ENCODE measurements around the gene ADORA2B.

The ADORA2B gene

GRCh38 chr17:15972497-15972951 is 27.6 kb downstream of the ADORA2B start:
- Histone ChIP-seq H2BK15ac (ENCODE audit: low read length) (no peak overlapping the region), H3K27me3 (ENCODE audit: control insufficient read depth in 3 of 3, insufficient read depth in 3 of 3, low read depth in 1 of 3, low read length in 3 of 3) (no peaks in the 10 kb centered on the region), H3K9me3 (replicated peaks in 1 of 2; ENCODE audit: control insufficient read depth in 2 of 2, insufficient read depth in 1 of 2, low read depth in 1 of 2, low read length in 2 of 2) (peaks cover 2% of the 10 kb centered on the region in 2 donors), H2BK120ac (ENCODE audit: low read depth, low read length) (no peak overlapping the region), H3K9ac (ENCODE audit: low read depth, low read length, poor library complexity) (no peak overlapping the region), H3K27ac (replicated peaks; ENCODE audit: low read length) (no peak overlapping the region), H3K4me2 (ENCODE audit: insufficient read depth, low read length, poor library complexity, severe bottlenecking) (no peak overlapping the region), H3K4ac (ENCODE audit: low read length) (no peak overlapping the region), H3K4me3 (ENCODE audit: low read length in 2 of 2) (no peak overlapping the region), H2AK5ac (ENCODE audit: low read depth, low read length) (no peak overlapping the region), H2BK12ac (ENCODE audit: low read length) (no peak overlapping the region), H3K36me3 (replicated peaks in 1 of 2; ENCODE audit: control insufficient read depth in 2 of 2, insufficient read depth in 2 of 2, low read length in 2 of 2) (peaks cover 4 to 26% of the 10 kb centered on the region in 2 donors), H3K23ac (ENCODE audit: low read depth, low read length, poor library complexity) (no peak overlapping the region), H2BK5ac (ENCODE audit: low read length) (no peak overlapping the region), H3K14ac (ENCODE audit: low read length) (no peak overlapping the region), H2AFZ (ENCODE audit: low read length) (no peak overlapping the region), H3K18ac (ENCODE audit: low read length) (no peak overlapping the region), H4K8ac (ENCODE audit: low read depth, low read length) (no peak overlapping the region), H3K4me1 (ENCODE audit: control insufficient read depth in 2 of 2, insufficient read depth in 1 of 2, low read depth in 1 of 2, low read length in 2 of 2) (peaks cover 5% of the 10 kb centered on the region in 2 donors), H3K79me1 (ENCODE audit: low read depth, low read length) (no peaks in the 10 kb centered on the region), H4K91ac (ENCODE audit: low read depth, low read length, poor library complexity) (no peak overlapping the region)
- DNase-seq (ENCODE audit: low spot score): no peak
- no CpG with 5 or more reads among the region's 4 CpGs for WGBS, 2 donors (ENCODE audit: extremely low coverage in 2 of 2, insufficient read length in 2 of 2, insufficient replicate concordance in 1 of 2)

DNA sequence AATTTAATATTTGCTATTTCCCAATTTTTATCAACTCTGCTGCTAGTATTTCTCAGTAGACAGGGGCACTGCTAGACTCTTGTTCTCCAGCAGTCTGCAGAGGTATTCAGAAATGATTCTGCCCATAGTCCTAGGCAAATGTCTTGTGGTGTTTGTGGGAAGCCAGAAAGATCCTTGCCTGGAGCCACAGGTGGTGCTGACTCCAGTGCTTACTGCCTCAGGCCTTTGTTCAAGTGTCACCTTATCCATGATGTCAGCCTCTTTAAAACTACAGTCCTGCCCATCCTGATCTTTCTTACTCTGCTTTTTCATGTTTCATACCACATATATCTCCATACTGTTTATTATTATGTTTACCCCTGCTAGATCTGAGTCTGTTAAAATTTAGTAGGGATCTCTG is 28.1 kb downstream of the ADORA2B start:
- peaks cover under 1 to 3% of the 10 kb centered on the region in 2 donors for H3K4me1 ChIP-seq (ENCODE audit: control insufficient read depth in 2 of 2, insufficient read depth in 1 of 2, low read depth in 1 of 2, low read length in 2 of 2)
- H2BK5ac ChIP-seq (ENCODE audit: low read length): no peak overlapping the region
- no peak overlapping the region for H3K4me2 ChIP-seq (ENCODE audit: insufficient read depth, low read length, poor library complexity, severe bottlenecking)
- no peaks in the 10 kb centered on the region for H3K27me3 ChIP-seq (ENCODE audit: control insufficient read depth in 3 of 3, insufficient read depth in 3 of 3, low read depth in 1 of 3, low read length in 3 of 3)
- H3K79me1 ChIP-seq (ENCODE audit: low read depth, low read length): no peaks in the 10 kb centered on the region
- no peak overlapping the region for H3K4ac ChIP-seq (ENCODE audit: low read length)
- H3K18ac ChIP-seq (ENCODE audit: low read length): no peak overlapping the region
- H2BK12ac ChIP-seq (ENCODE audit: low read length): no peak overlapping the region
- no peak overlapping the region for H4K8ac ChIP-seq (ENCODE audit: low read depth, low read length)
- no peak overlapping the region for H2AK5ac ChIP-seq (ENCODE audit: low read depth, low read length)
- peaks cover 7 to 31% of the 10 kb centered on the region in 2 donors for H3K36me3 ChIP-seq (replicated peaks in 1 of 2; ENCODE audit: control insufficient read depth in 2 of 2, insufficient read depth in 2 of 2, low read length in 2 of 2)
- no peak overlapping the region for H2BK120ac ChIP-seq (ENCODE audit: low read depth, low read length)
- H3K14ac ChIP-seq (ENCODE audit: low read length): no peak overlapping the region
- no peak overlapping the region for H3K23ac ChIP-seq (ENCODE audit: low read depth, low read length, poor library complexity)
- H2AFZ ChIP-seq (ENCODE audit: low read length): no peak overlapping the region
- no peak overlapping the region for H2BK15ac ChIP-seq (ENCODE audit: low read length)
- no peak overlapping the region for H4K91ac ChIP-seq (ENCODE audit: low read depth, low read length, poor library complexity)
- H3K4me3 ChIP-seq (ENCODE audit: low read length in 2 of 2): no peak overlapping the region
- H3K9me3 ChIP-seq (replicated peaks in 1 of 2; ENCODE audit: control insufficient read depth in 2 of 2, insufficient read depth in 1 of 2, low read depth in 1 of 2, low read length in 2 of 2): peaks cover 2% of the 10 kb centered on the region in 2 donors
- H3K9ac ChIP-seq (ENCODE audit: low read depth, low read length, poor library complexity): no peak overlapping the region
- no peak for DNase-seq (ENCODE audit: low spot score)
- no peak overlapping the region for H3K27ac ChIP-seq (replicated peaks; ENCODE audit: low read length)

DNA sequence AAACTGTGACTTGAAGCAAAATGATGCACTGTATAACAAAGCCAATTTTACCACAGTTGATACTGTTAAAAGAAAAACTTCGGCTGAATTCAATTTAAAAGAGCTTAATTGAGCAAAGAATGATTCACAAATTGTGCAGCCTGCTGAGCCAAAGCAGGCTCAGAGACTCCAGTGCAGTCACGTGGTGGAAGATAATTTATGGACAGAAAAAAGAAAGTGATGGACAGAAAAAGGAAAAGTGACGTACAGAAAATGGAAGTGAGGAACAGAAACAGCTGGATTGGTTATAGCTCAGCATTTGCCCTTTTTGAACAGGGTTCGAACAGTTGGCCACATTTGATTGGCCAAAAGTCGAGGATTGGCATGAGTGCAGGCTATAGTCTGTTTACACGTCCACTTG is 28.9 kb downstream of the ADORA2B start:
- Histone ChIP-seq H2BK120ac (ENCODE audit: low read depth, low read length) (no peak overlapping the region), H4K8ac (ENCODE audit: low read depth, low read length) (no peak overlapping the region), H3K4me3 (ENCODE audit: low read length in 2 of 2) (no peak overlapping the region), H3K4ac (ENCODE audit: low read length) (no peak overlapping the region), H3K27me3 (ENCODE audit: control insufficient read depth in 3 of 3, insufficient read depth in 3 of 3, low read depth in 1 of 3, low read length in 3 of 3) (no peaks in the 10 kb centered on the region), H2AFZ (ENCODE audit: low read length) (no peak overlapping the region), H2BK12ac (ENCODE audit: low read length) (no peak overlapping the region), H2BK15ac (ENCODE audit: low read length) (no peak overlapping the region), H3K14ac (ENCODE audit: low read length) (no peak overlapping the region), H3K4me2 (ENCODE audit: insufficient read depth, low read length, poor library complexity, severe bottlenecking) (no peak overlapping the region), H3K18ac (ENCODE audit: low read length) (no peak overlapping the region), H3K9me3 (replicated peaks in 1 of 2; ENCODE audit: control insufficient read depth in 2 of 2, insufficient read depth in 1 of 2, low read depth in 1 of 2, low read length in 2 of 2) (peaks cover 2% of the 10 kb centered on the region in 2 donors), H3K9ac (ENCODE audit: low read depth, low read length, poor library complexity) (no peak overlapping the region), H3K23ac (ENCODE audit: low read depth, low read length, poor library complexity) (no peak overlapping the region), H3K79me1 (ENCODE audit: low read depth, low read length) (no peaks in the 10 kb centered on the region), H3K4me1 (ENCODE audit: control insufficient read depth in 2 of 2, insufficient read depth in 1 of 2, low read depth in 1 of 2, low read length in 2 of 2) (peaks cover 0 to 1% of the 10 kb centered on the region in 2 donors), H2BK5ac (ENCODE audit: low read length) (no peak overlapping the region), H2AK5ac (ENCODE audit: low read depth, low read length) (no peak overlapping the region), H3K36me3 (replicated peaks in 1 of 2; ENCODE audit: control insufficient read depth in 2 of 2, insufficient read depth in 2 of 2, low read length in 2 of 2) (peaks cover 10 to 36% of the 10 kb centered on the region in 2 donors), H3K27ac (replicated peaks; ENCODE audit: low read length) (no peak overlapping the region), H4K91ac (ENCODE audit: low read depth, low read length, poor library complexity) (no peak overlapping the region)
- no CpG with 5 or more reads among the region's 6 CpGs for WGBS, 2 donors (ENCODE audit: extremely low coverage in 2 of 2, insufficient read length in 2 of 2, insufficient replicate concordance in 1 of 2)
- no peak for DNase-seq (ENCODE audit: low spot score)

DNA sequence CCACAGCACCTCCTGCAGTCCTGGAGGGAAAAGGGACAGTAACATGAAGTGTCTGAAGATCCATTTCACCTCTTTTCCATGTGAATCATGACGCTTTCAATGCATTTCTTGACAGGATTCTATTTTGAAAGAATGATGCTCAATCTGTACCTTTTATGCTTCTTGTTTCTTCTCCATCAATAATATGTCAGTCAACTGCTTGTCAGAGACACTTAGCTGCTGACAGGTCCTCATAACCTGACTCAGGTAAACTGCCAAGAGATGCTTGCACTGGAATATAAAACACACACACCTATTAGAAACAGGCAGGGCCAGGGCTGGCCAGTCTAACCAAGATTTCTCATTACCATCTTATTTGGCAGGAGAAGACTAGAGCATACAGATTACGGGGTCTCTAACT is 33.0 kb downstream of the ADORA2B start:
- H4K91ac ChIP-seq (ENCODE audit: low read depth, low read length, poor library complexity): no peak overlapping the region
- H3K4ac ChIP-seq (ENCODE audit: low read length): no peak overlapping the region
- no peak for DNase-seq (ENCODE audit: low spot score)
- no peak overlapping the region for H4K8ac ChIP-seq (ENCODE audit: low read depth, low read length)
- H3K36me3 ChIP-seq (replicated peaks in 1 of 2; ENCODE audit: control insufficient read depth in 2 of 2, insufficient read depth in 2 of 2, low read length in 2 of 2): peaks cover 21 to 65% of the 10 kb centered on the region in 2 donors
- H2BK120ac ChIP-seq (ENCODE audit: low read depth, low read length): no peak overlapping the region
- H3K23ac ChIP-seq (ENCODE audit: low read depth, low read length, poor library complexity): no peak overlapping the region
- no peak overlapping the region for H3K27ac ChIP-seq (replicated peaks; ENCODE audit: low read length)
- no peaks in the 10 kb centered on the region for H3K27me3 ChIP-seq (ENCODE audit: control insufficient read depth in 3 of 3, insufficient read depth in 3 of 3, low read depth in 1 of 3, low read length in 3 of 3)
- peaks cover 6 to 9% of the 10 kb centered on the region in 2 donors for H3K9me3 ChIP-seq (replicated peaks in 1 of 2; ENCODE audit: control insufficient read depth in 2 of 2, insufficient read depth in 1 of 2, low read depth in 1 of 2, low read length in 2 of 2)
- no peak overlapping the region for H2AK5ac ChIP-seq (ENCODE audit: low read depth, low read length)
- H3K9ac ChIP-seq (ENCODE audit: low read depth, low read length, poor library complexity): no peak overlapping the region
- no peaks in the 10 kb centered on the region for H3K79me1 ChIP-seq (ENCODE audit: low read depth, low read length)
- H2BK12ac ChIP-seq (ENCODE audit: low read length): no peak overlapping the region
- H3K4me3 ChIP-seq (ENCODE audit: low read length in 2 of 2): no peak overlapping the region
- no peak overlapping the region for H2AFZ ChIP-seq (ENCODE audit: low read length)
- H3K14ac ChIP-seq (ENCODE audit: low read length): no peak overlapping the region
- H3K4me1 ChIP-seq (ENCODE audit: control insufficient read depth in 2 of 2, insufficient read depth in 1 of 2, low read depth in 1 of 2, low read length in 2 of 2): no peaks in the 10 kb centered on the region
- no peak overlapping the region for H3K4me2 ChIP-seq (ENCODE audit: insufficient read depth, low read length, poor library complexity, severe bottlenecking)
- no peak overlapping the region for H3K18ac ChIP-seq (ENCODE audit: low read length)
- no peak overlapping the region for H2BK5ac ChIP-seq (ENCODE audit: low read length)
- WGBS, 2 donors (ENCODE audit: extremely low coverage in 2 of 2, insufficient read length in 2 of 2, insufficient replicate concordance in 1 of 2): no CpG with 5 or more reads among the region's 2 CpGs
- H2BK15ac ChIP-seq (ENCODE audit: low read length): no peak overlapping the region
